Stimulated activated naive CD4-positive, alpha-beta T cell (primary cell): ENCODE measurements around the gene VAX1.
A peak's percentile ranks its signal among the peaks of the same experiment; 100 is the strongest.
"Not testable (repeated sequence)": the region's sequence is repeated elsewhere in the genome, so short reads cannot be mapped to it uniquely, and the experiment has no call there.

Experiments
- DNase-seq, 6 experiments: peaks; one replicate each; lab custom pipeline; 2025; lab: John Stamatoyannopoulos, UW

The VAX1 gene, protein sequence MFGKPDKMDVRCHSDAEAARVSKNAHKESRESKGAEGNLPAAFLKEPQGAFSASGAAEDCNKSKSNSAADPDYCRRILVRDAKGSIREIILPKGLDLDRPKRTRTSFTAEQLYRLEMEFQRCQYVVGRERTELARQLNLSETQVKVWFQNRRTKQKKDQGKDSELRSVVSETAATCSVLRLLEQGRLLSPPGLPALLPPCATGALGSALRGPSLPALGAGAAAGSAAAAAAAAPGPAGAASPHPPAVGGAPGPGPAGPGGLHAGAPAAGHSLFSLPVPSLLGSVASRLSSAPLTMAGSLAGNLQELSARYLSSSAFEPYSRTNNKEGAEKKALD

DNA sequence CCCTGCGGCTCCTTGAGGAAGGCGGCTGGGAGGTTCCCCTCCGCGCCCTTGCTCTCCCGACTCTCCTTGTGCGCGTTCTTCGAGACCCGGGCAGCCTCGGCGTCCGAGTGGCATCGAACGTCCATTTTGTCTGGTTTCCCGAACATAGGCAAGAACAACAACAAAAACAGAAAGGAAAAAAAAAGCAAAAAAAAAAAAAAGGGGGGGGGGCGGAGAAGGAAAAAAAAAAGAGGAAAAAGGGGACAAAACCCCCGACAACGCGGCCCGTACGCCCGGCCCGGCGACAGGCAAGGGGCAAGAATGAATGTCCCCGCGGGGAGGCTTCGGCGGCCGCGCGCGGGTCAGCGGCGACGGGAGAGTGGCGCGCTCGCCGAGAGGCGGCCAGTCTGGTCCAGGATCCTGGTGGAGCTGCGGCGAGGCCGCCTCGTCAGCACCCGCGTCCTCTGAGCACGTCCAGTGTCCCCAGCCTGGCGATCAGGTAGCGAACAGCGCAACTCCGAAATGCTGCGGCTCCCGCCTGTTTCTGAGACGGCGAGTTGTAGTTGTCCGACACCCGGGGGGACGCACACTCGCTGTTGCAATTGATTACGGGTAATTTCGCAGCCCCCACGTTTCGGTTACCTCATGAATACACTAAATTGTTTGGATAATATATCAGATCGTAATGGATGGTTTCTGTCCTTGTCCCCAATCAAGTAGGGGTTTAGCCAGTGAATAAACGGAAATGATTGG lies at the start of gene VAX1:
VAX1 (minus strand) TSS at position 360 of the 732 bp plus-strand sequence; CDS start at position 146, 214 bp downstream.
- no peak for DNase-seq

DNA sequence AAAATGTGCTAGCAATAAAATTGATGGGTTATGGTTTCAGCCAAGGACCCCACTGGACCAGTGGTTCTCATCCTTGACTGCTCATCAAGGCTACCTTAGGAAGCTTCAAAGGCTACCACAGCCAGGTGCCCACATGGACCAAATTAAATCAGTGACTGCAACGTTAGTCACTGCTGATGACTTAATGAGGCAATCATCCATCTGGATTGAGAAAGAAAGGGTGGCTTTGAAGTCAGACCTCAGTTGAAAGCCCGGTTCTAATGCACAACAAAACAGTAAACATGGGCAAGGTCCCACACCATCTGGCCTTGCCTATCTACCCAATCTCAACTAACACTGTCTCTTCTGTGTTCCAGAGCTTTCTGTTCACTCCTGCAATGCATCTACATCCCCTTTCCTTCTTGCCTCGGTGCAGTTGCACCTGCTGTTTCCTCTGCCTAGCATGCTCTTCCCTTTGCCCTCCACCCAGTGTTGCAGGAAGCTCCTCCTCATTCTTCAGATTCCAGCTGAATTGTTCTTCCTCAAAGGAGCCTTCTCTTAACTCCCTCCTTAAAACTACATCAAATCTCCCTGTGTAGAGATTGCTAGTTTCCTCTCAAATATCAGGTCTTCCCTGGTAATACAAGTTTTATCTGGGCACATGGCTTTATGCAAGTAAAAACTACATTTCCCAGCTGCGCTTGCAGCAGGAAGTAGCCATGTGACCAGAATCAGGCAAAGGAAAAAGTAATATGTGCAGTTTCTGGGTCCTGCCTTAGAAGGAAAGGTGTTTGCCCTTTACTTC lies 49.0 kb upstream of the VAX1 start:
- peak in 2 of 6 experiments; percentile 4 to 5 for DNase-seq

DNA sequence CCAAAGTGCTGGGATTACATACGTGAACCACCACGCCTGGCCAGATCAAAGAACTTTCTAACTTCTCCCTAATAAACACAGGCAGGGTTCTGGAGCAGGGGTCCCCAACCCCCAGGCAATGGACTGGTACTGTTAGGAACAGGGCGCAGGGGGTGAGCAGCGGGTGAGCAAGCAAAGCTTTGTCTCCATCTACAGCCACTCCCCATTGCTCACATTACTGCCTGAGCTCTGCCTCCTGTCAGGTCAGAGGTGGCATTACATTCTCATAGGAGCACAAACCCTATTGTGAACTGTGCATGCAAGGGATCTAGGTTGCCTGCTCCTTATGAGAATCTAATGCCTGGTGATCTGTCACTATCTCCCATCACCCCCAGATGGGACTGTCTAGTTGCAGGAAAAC lies 47.7 kb upstream of the VAX1 start:
- not testable (repeated sequence) for DNase-seq

DNA sequence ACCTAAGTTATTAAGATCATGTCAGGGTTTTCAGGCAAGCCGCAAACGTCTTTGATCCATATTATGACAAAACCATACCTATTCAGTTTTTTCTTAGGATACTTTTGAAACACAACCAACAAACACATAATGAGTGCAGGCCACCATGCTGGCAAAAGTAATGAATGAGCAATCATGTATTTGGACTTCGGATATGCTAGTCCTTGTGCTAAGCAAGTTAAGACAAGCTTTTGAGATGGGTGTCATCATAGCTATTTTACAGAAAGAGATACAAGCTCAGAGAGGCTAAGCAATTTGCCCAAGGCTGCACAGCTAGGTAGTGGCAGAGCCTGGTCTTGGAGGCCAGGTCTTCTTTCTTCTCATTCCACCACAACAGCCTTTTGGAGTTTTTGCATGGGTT lies 46.8 kb upstream of the VAX1 start:
- no peak for DNase-seq

DNA sequence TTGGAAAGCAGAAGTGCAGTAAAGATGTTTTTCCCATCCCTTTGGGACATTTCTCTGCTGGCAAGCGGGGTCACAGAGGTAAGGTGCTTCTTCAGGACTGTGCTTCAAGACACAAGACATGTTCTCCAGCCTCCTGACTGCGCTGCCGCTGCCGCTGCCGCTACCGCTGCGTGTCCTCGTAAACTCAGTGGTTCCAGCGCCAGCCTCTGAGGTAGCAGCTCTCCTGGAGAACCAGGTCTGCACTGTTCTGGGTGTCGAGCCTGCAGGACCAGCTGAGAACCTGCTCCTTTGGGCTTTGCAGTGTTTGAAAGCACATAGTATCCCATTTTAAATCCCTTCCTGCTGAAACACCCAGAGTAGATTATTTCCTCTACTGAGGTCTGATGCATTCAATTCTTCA lies 46.2 kb upstream of the VAX1 start:
- DNase-seq, result no peak

DNA sequence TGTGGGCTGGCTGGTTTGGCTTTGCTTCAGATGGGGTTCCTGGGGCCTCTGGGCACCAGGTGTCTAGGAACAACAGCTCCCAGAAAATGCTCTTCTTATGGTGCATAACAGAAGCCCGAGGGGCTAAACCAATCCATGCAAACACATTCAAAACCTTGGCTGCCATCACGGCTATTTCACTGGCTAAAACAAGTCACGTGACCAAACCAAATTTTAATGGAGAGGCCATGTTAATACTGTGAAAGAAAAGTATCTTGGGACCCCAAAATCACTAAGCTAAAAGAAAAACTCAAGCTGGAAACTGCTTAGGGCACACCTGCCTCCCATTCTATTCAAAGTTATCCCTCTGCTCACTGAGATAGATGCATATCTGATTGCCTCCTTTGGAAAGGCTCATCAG lies 40.1 kb upstream of the VAX1 start:
- no peak for DNase-seq

DNA sequence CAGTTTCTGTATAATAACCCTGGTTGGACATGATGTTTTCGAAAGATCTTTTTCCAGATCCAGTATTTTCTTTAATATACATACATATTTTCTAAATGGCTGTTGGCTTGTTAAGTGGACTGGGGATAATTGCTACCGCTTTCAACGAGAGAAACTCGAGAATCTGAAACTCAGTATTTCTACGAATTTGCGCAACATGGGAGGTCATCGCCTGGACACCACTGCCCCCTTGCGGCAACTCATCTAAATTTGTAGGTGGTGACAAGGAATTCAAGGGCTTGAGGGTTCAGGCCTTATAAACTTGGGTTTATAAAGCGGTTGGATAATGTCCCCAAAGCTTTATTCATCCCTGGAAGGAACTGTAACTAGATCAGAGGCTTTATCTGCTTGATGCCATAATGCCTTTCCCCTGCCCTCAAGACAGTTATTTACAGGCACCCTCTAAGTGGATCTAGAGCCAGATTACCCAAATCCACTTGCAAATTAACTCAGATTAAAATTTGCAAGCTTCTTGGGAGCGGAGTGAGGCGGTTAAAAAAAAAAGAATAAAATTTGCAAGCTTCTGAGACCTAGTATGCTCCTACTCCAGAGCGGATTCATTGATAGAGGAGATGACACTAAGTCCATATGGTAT lies 37.9 kb upstream of the VAX1 start:
- peak; percentile 49 to 81 (median 58) for DNase-seq

DNA sequence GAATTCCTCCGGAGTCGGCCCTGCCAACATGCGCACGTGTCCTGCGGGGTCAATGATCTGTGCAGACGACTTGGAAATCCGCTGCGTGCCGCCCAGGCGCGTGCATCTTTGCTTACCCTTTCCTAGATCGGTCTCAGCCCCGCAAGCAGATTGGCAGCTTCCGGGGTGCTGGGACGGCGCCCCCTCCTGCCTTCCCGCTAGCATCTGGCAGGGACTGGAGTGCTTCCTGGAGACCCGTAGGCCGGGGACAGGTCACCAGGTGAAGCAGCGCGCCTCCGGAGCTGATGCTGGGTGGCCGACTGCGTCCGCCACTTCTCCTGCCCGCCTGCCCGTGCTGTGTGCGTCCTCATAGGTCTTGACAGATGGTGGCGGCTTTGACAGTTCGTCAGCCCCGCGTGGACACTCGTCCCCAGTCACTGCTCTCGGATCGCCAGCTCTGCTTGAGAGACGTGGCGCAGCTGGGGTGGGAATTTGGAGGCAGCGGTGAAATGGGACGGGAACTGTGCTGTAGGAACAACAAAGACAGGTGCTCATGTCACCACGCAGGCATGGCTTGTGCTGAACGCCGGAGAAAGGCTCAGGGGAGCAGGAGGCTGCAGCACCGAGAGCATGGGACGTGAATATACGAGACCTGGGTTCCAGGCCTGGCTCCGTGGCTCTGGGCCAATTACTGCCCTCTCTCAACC lies 37.3 kb upstream of the VAX1 start:
- peak in 4 of 6 experiments; percentile 31 to 74 (median 44) for DNase-seq

DNA sequence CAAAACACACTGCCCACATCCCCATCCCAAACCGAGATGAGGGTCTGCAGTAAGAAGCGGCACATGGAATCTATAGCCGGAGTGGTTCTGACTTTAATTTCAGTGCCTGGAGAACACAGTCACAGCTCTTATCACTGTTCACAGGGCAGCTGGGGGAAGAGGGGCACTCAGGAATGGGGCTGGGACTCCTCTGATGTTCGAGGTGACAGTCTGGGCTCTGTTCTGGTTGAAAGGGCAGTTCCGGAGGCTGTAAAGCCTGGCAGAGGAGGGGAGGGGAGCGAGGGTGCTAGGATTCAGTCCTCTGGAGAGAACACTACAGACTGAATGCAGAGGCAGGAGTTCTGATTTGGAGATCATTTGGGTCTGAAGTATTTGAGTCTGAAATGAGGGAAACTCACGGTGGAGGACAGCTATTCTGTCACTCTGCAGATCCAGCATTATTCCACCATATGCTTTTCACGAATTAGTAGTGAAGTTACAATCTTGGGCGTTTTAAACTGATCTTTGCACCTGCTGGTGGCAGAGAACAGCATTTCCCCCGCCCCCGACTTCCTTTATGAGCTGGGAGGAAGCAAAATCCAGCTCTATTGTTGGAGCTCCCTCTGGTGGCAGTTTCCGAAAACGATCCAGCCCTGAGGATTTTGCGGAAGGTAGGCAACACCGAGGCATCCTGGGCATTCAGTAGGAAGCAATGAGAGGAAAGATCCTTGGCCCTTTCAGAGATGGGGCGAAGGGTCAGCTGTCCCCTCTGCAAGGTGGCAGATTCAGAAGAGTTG lies 36.6 kb upstream of the VAX1 start:
- peak; percentile 62 to 87 (median 72) for DNase-seq

DNA sequence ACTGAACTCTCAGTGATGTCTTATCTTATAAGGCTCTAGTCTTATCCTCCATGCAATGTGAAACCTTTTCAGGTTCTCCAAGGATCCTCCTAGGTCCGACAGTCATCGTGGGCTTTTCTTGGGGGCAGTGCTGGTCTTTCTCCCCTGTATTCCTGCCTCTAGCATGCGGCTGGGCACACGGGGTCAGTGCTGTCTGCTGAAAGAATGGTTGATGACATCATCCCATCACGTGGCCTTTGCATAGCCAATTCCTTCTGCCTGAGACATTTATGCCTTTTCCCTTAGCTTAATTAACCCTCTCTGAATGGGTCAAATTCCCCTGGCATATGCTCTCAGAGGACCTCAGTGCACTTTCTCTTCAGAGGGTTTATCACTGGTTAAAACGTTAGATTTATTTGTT lies 32.2 kb upstream of the VAX1 start:
- no peak for DNase-seq

DNA sequence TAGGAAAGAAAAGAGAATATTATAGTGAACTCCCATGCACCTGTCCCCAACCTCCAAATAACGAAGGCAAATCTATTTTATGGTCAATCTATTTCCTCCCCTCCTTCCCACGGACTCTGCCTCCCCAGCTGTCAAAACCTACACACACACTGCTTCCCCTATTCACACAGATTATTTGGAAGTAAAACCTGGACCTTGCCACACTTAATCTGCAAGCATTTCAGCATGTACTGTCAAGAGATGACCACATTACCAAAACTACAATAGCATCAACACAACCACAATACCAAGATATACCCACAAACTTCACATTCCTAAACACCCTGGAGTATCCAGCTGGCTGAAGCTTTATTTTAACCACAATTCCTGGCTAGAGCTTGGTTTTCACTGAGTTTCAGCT lies 31.4 kb upstream of the VAX1 start:
- DNase-seq, result no peak

DNA sequence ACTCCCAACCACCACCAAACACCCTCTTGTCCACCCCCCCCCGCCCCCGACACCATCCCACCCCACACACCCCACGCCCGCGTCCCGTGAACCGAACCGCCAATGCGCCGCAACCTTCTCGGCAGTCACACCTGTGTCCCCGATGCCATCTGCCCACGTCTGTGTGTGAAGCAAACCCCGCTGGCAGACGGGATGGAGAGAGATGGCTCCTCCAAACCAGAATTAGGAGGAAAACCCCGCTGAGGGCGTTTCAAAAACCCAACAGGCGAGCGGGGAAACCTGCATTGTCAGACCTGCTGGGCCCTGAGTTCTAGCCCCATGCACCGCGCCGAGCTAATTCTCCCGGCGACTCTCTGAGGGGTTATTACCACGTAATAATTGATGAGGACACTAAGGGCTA lies 30.7 kb upstream of the VAX1 start:
- DNase-seq, result peak in 1 of 6 experiments; percentile 8

DNA sequence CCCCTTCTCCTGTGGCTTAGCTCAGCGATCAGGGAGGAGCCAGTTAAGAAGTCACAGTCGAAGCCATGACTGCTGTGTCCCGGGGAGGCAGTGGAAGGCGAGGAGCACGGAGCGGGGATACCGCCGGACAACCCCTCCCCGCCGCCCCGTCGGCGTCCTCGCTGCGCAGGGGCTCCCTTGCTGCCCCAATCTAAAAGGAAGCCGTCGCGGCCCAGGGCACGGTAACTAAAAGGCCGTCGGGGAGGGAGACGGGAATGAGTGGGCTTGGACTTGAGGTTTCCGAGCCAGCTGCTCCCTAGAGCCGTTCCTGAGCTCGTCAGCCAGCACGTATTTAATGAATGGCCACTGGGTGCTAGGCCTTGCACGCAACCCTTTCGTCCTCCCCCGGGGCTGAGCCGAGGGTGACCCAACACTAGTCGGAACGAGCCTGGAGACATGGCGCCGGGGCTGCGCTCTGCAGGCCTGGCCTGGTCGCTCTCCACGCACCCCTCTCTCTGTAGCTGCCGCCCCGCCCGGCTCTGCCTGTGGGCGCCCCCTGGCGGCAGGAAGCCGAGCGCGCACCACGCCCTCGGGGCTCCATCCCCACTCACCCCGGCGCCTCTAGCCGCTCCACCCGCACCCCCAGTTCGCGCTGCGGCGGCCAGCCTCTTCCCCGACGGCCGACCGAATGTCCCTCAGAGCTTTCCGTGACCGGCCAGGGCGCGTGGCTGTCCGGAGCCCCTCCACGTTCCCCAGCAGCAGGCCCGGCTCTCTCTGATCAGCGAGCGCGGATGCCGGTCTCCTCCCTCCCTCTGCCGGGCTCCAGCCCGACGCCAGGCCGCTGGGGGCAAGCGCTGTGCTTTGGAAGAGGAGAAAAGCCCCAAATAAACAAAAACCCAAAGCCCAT lies 30.0 kb upstream of the VAX1 start:
- DNase-seq, result peak; percentile 30 to 78 (median 48)

DNA sequence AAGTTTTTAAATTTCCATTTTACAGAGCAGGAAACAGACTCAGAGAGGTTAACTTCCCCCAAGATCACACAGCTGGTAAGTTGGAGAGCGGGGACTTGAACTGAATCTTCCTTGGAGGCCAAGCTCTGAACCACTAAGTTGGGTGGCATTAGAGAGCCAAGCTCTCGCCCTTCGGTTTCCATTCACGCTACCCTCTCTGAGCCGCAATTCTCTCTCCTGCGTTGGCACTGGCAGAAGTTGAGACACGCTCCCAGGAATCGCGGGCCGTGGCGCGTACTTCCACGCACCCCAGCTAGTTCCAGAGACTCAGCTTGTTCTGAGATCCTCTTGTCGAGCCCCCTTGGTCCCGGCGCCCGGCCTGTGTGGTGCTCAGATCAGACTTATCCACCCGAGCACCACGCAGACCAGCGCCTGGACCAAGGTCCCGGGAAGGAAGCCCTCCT lies 29.3 kb upstream of the VAX1 start:
- no peak for DNase-seq

DNA sequence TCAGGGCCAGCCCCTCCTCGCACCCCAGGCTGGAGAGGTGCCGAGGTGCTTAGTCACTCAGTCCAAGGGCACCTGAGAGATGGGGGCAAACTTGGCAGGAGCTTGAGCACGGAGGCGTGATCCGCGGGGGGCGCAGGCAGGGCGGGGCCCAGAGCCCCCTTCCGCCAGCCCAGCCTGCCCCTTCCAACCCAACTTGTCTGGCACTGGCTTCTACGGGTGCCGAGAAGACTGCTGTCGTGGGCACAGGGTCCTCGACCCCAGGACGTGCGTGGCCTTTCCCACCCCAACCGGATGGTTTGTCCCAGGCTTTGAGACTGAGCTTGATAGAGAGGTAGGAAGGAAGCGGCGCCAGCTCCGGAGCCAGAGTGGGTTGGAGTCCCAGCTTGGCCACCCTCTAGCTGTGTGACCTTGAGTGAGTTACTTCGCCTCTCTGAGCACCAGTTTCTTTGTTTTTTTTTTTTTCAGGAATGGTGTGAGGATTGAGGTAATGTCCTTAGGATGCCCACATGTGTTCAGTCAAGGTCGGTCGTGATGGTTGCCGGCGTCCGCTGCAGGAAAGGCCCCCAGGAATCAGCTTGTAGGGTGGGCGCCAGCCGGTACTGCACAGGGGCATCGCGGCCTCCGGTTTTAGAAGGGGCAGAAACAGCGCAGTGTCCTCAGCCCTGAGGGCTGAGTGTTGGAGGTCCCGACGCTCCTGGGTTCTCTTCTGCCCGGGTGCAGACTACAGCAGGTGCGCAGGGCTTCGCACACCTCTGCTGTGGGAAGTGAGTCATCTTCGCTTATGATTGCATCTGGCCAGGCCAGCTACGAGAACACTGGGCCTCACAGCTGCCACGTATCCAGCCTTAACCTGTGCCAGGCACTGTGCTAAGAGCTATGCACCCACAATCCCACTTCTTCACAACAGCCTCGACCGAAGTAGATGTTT lies 28.6 kb upstream of the VAX1 start:
- no peak for DNase-seq

DNA sequence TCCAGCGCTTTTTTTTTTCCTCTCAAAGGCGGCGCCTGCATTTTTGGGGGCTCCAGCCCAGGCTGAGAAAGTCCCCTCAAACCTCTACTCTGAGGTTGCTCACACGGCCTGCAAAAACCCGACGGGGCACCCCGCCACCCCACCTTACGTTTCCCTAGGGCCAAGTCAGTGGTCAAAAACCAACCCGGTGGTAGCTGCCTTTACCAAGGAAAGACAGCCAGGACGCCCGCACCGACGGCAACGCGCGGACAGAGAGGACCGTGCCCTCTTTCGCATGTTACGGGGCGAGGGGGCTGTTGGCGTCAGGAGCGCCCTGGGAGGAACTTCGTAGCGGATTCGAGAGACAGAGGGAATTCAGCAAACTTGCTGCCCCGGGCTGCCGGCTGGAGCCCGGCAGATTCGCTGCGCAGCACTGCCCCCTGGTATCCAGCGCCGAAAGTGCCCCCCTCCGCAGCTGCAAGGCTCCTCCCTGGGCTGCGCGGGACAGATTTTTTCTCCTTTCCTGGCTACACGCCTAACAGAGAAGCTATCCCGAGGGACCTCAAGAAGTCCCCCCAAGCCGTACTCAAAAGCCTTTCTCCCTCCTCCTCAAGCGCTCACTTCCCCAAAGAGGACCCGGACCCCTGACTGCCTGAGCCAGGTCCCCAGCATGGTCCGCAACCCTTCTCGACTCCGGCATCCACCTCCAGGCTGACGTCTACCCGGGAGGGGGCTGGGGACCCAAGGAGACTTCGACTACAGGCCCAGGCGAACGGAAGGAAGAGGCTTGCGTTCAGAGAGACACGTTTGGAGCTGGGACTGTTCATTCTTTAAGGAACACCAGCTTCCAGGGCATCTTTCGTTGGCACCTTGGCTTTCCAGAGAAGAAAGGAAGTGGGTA lies 27.7 kb upstream of the VAX1 start:
- DNase-seq, result peak in 1 of 6 experiments; percentile 6
